Measurements from ENCODE around the gene FLT1. TPM values are rescaled to one million over a fixed set of nuclear protein-coding genes. Genes with fewer than 3 reads are reported as not detected.

The FLT1 gene
- total and polyA plus RNA-seq, 2 of the 13 experiments (the other 11 are each of a cell fraction or from before 2014, with no cell fraction given): 0.02 TPM; not detected in 1

GRCh38 chr13:28489524-28489931, 5.4 kb downstream of the FLT1 start:
- BruUV-seq (replicated peaks): no TSS peak
- no peak for ATAC-seq
- no peak overlapping the region for H3K9ac ChIP-seq (ENCODE audit: insufficient read depth, low read depth, low read length)
- TF ChIP-seq, protein P1, sequence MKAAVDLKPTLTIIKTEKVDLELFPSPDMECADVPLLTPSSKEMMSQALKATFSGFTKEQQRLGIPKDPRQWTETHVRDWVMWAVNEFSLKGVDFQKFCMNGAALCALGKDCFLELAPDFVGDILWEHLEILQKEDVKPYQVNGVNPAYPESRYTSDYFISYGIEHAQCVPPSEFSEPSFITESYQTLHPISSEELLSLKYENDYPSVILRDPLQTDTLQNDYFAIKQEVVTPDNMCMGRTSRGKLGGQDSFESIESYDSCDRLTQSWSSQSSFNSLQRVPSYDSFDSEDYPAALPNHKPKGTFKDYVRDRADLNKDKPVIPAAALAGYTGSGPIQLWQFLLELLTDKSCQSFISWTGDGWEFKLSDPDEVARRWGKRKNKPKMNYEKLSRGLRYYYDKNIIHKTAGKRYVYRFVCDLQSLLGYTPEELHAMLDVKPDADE (CRISPR knock-in tag; IDR thresholded peaks at IDR 0.05): no peak
- TF ChIP-seq PAX8 (CRISPR knock-in tag; IDR thresholded peaks at IDR 0.05; ENCODE audit: borderline replicate concordance): no peak
- no peak for TF ChIP-seq MAF1 (CRISPR knock-in tag; IDR thresholded peaks at IDR 0.05; ENCODE audit: borderline replicate concordance)
- no peak for TF ChIP-seq IRF2 (CRISPR knock-in tag; IDR thresholded peaks at IDR 0.05)
- no peak for TF ChIP-seq SNAPC4 (CRISPR knock-in tag; IDR thresholded peaks at IDR 0.05)
- TF ChIP-seq CEBPZ (IDR thresholded peaks at IDR 0.05; ENCODE audit: low read length): no peak
- TF ChIP-seq SNAI1 (CRISPR knock-in tag; IDR thresholded peaks at IDR 0.05; ENCODE audit: borderline replicate concordance): no peak
- no peak for TF ChIP-seq ZNF761 (CRISPR knock-in tag; conservative IDR thresholded peaks at IDR 0.05)
- TF ChIP-seq SKI (IDR thresholded peaks at IDR 0.05; ENCODE audit: partially characterized antibody): no peak
- TF ChIP-seq, protein P2, sequence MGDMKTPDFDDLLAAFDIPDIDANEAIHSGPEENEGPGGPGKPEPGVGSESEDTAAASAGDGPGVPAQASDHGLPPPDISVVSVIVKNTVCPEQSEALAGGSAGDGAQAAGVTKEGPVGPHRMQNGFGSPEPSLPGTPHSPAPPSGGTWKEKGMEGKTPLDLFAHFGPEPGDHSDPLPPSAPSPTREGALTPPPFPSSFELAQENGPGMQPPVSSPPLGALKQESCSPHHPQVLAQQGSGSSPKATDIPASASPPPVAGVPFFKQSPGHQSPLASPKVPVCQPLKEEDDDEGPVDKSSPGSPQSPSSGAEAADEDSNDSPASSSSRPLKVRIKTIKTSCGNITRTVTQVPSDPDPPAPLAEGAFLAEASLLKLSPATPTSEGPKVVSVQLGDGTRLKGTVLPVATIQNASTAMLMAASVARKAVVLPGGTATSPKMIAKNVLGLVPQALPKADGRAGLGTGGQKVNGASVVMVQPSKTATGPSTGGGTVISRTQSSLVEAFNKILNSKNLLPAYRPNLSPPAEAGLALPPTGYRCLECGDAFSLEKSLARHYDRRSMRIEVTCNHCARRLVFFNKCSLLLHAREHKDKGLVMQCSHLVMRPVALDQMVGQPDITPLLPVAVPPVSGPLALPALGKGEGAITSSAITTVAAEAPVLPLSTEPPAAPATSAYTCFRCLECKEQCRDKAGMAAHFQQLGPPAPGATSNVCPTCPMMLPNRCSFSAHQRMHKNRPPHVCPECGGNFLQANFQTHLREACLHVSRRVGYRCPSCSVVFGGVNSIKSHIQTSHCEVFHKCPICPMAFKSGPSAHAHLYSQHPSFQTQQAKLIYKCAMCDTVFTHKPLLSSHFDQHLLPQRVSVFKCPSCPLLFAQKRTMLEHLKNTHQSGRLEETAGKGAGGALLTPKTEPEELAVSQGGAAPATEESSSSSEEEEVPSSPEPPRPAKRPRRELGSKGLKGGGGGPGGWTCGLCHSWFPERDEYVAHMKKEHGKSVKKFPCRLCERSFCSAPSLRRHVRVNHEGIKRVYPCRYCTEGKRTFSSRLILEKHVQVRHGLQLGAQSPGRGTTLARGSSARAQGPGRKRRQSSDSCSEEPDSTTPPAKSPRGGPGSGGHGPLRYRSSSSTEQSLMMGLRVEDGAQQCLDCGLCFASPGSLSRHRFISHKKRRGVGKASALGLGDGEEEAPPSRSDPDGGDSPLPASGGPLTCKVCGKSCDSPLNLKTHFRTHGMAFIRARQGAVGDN (CRISPR knock-in tag; IDR thresholded peaks at IDR 0.05): no peak

More at GRCh38 chr13:28489524-28489931, 5.4 kb downstream of the FLT1 start:
- Histone ChIP-seq H3K36me3 (replicated peaks in 1 of 2; ENCODE audit: control insufficient read depth in 1 of 2, insufficient read depth in 2 of 2, low read length in 2 of 2) (no peaks in the 10 kb centered on the region), H3K79me2 (ENCODE audit: insufficient read depth, low read length) (no peaks in the 10 kb centered on the region), H2AFZ (ENCODE audit: low read length) (no peak overlapping the region), H3K4me1 (ENCODE audit: insufficient read depth, low read length) (no peaks in the 10 kb centered on the region), H3K27ac (ENCODE audit: extremely low read length, insufficient read depth, low read length) (no peak overlapping the region), H4K20me1 (ENCODE audit: insufficient read depth, low read length) (no peaks in the 10 kb centered on the region), H3K4me2 (ENCODE audit: low read depth, low read length) (no peak overlapping the region), H3K4me3 (replicated peaks in 1 of 3; ENCODE audit: insufficient read depth in 1 of 3, low read depth in 2 of 3, low read length in 3 of 3) (no peak overlapping the region), H3K9me3 (ENCODE audit: low read length) (no peaks in the 10 kb centered on the region), H3K27me3 (ENCODE audit: control insufficient read depth in 1 of 2, insufficient read depth in 2 of 2, low read length in 2 of 2) (peaks cover 0 to 16% of the 10 kb centered on the region in 2 experiments; a peak in 3 of 5 replicates)
- intact Hi-C loops (cut with micrococcal nuclease; ENCODE audit: unreplicated experiment): no loop called here
- FAIRE-seq: no peak
- no peak for DNase-seq (ENCODE audit: low spot score)
- in situ Hi-C loops (cut with HindIII; ENCODE audit: extremely low pct_ligation_motif_present, low pct_unique_long_range_greater_than_20kb): no loop called here
- ChIA-PET POLR2A (no interaction called here), CTCF (ENCODE audit: low intra/inter-chr PET ratio, low total read pairs) (no interaction called here)
- 8% methylated on average over 5 of the region's 5 CpGs for WGBS (ENCODE audit: low lambda C conversion rate)
